Large intestine (tissue), 3 donors: Measurements from ENCODE around the gene RGP1. TPM values are rescaled to one million over a fixed set of nuclear protein-coding genes. Genes with fewer than 3 reads are reported as not detected.

ENCODE experiments used
- DNase-seq, 2 donors: peaks; one replicate each; pipeline versions ENCODE4 v3.0.0 to v3.0.0-alpha.2; 2013
- H3K27ac ChIP-seq: one replicate; pipeline ENCODE4 v1.5.1; 2013; ENCODE audit warnings: low read length
- H3K27me3 ChIP-seq: 2 replicates; pipeline ENCODE4 v1.6.1; 2013; ENCODE audit warnings: low read length; ENCODE audit not compliant: control insufficient read depth, insufficient read depth
- H3K36me3 ChIP-seq: 2 replicates; pipeline ENCODE4 v1.6.1; 2013; ENCODE audit warnings: low read length; ENCODE audit not compliant: control insufficient read depth, insufficient read depth
- H3K4me1 ChIP-seq: one replicate; pipeline ENCODE4 v1.6.1; 2013; ENCODE audit warnings: low read length; ENCODE audit not compliant: control insufficient read depth, insufficient read depth
- H3K4me3 ChIP-seq: one replicate; pipeline ENCODE4 v1.5.1; 2013; ENCODE audit warnings: low read length
- H3K9me3 ChIP-seq: one replicate; pipeline ENCODE4 v1.6.1; 2013; ENCODE audit warnings: mild to moderate bottlenecking, low read depth, low read length, moderate library complexity; ENCODE audit not compliant: control insufficient read depth
- WGBS: methylation state at CpG from one replicate; pipeline ENCODE4 v1.1.5; 2013; ENCODE audit warnings: low lambda C conversion rate; ENCODE audit not compliant: insufficient coverage; 5-methylcytosine and 5-hydroxymethylcytosine counted together
- polyA plus RNA-seq: library from polyadenylated mRNA; unstranded; fragments of 120-200 nt; gene quantifications from one replicate; pipeline ENCODE4 v1.2.1, GENCODE V29; 2013

The RGP1 gene
- polyA plus RNA-seq, 1 donor = 17.2 TPM

DNA sequence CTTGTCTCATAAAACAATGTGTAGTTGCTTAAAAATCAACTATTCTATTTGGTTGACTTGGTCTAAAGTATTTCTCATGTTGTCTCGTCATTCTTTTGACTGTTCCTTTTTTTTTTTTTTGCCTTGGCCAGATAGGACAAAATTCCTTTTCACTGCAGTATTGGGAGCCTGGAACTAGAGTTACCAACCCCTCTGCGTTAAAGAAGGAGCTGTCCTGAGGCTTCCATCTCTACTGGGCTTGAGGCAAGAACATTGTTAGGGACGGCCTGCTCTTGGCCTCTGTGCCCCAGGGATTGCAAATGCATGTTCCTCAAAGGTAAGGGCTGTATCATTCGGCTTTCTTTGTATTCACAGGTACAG lies 40.9 kb downstream of the RGP1 start:
- Histone ChIP-seq H3K36me3 (peaks cover 11% of the 10 kb centered on the region), H3K27me3 (no peaks in the 10 kb centered on the region), H3K4me3 (no peak overlapping the region), H3K4me1 (peaks cover 7% of the 10 kb centered on the region), H3K27ac (no peak overlapping the region), H3K9me3 (no peaks in the 10 kb centered on the region)
- no peak for DNase-seq
- WGBS = 50% methylated on average over 1 of the region's 4 CpGs

DNA sequence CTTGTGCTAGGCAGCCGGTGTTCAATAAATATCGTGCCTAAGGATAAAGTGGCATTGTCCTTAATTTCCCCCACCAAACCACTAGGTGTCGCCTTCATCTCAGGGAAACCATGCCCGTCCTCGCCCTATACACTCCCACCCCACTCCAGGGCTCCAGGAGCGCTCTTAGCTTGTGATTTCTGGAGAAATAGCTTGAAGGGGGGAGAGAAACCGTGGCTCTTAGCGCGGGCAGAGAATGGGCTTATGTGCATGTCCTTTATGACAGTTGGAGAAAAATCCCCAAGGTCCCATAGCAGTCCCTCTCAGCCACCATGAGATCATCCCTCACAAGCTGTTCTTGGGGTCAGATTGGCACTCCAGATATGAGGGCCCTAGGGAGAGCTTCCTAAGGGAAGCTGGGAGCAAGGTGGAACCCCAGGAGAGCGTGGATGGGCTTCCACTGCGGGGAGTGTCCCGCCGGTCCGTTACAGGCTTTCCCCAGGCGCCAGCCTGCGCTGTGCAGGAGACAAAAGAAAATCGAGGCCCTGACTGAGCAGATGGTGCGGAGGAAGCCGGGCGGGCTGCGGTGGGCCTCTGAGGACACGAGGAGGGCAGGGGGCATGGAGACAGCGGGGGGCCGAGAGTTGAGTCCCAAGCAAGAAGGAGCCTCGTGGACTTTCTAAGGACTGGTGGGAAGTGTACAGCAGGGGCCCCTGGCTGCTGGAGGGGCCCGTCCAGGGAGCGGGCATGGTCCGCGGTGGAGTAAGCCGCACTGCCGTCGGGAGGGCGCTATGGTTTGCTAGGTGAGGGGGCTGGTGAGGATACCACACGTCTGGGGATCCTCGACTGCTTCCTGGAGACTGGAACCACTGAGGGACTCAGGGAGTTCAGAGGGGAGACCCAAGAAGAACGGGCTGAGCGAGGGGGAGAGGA lies 41.6 kb downstream of the RGP1 start:
- DNase-seq = peak; percentile 58 to 69
- WGBS = 0% methylated on average over 1 of the region's 37 CpGs
- no peaks in the 10 kb centered on the region for H3K27me3 ChIP-seq
- peaks cover 7% of the 10 kb centered on the region for H3K4me1 ChIP-seq
- peaks cover 9% of the 10 kb centered on the region for H3K36me3 ChIP-seq
- H3K4me3 ChIP-seq = no peak overlapping the region
- no peaks in the 10 kb centered on the region for H3K9me3 ChIP-seq
- peak overlapping the region; percentile 13 for H3K27ac ChIP-seq

DNA sequence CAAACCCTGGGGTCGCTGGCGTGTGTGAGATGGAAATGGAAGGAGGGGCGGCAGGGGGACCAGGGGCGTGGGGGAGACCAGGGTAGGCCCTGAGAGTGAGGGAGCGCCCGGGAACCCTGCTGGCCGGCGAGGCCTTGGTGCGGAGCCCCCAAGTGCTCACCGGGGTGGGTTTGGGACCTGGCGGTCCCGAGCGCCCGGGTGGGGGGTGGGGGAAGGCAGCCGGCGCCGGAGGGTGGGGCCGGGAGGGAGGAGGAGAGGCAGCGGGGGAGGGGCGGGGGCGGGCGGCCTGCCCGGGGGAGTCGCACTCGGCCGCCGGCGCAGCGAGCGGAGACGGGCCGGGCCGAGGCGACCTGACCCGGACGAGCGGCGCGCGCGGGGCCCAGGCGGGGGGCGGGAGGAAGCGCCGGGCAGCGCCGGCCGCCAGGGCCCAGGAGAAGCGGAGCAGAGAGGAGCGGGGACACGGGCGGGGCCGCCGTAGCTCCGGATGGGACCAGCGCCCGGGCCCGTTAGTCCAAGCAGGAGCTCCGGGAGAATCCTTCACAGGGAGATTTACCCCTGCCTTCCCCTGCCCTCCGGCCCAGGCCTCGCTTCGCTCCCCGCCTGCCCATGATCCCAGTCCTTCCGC lies 42.3 kb downstream of the RGP1 start, which contains the start of gene NPR2:
NPR2 (plus strand) TSS at position 295 of the 625 bp plus-strand sequence. CDS start 818 bp downstream, outside the sequence.
- Histone ChIP-seq H3K36me3 (peaks cover 9% of the 10 kb centered on the region), H3K27ac (peak within 1 kb of the TSS; percentile 13), H3K27me3 (no peaks in the 10 kb centered on the region), H3K4me3 (peak within 1 kb of the TSS; percentile 42), H3K9me3 (no peaks in the 10 kb centered on the region), H3K4me1 (peaks cover 7% of the 10 kb centered on the region)
- peak in 1 of 2 donors; percentile 39 for DNase-seq
- no CpG with 5 or more reads among the region's 64 CpGs for WGBS

DNA sequence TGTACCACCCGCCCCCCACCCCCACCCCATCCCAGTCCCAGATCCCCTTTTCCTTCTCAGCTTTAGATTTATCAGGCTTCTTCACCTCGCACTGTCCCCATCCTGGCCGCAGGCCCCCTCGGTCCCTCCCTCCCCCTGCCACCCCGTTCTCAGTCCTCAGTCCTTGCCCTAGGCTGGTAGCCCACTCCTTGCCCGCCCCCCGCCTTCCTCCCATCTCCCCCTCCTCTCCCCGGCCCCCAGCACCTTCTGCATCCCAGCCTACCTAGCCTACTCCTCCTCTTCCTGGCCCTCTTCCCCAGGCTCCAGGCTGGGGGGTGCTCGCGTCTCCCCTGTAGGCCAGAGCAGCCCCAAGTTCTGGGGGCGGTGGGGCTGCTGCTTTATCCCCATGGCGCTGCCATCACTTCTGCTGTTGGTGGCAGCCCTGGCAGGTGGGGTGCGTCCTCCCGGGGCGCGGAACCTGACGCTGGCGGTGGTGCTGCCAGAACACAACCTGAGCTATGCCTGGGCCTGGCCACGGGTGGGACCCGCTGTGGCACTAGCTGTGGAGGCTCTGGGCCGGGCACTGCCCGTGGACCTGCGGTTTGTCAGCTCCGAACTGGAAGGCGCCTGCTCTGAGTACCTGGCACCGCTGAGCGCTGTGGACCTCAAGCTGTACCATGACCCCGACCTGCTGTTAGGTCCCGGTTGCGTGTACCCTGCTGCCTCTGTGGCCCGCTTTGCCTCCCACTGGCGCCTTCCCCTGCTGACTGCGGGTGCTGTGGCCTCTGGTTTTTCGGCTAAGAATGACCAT lies 43.1 kb downstream of the RGP1 start:
- Histone ChIP-seq H3K4me3 (peak overlapping the region; percentile 42), H3K4me1 (peaks cover 7% of the 10 kb centered on the region), H3K27me3 (no peaks in the 10 kb centered on the region), H3K36me3 (peaks cover 7% of the 10 kb centered on the region), H3K9me3 (no peaks in the 10 kb centered on the region), H3K27ac (no peak overlapping the region)
- no CpG with 5 or more reads among the region's 34 CpGs for WGBS
- no peak for DNase-seq

DNA sequence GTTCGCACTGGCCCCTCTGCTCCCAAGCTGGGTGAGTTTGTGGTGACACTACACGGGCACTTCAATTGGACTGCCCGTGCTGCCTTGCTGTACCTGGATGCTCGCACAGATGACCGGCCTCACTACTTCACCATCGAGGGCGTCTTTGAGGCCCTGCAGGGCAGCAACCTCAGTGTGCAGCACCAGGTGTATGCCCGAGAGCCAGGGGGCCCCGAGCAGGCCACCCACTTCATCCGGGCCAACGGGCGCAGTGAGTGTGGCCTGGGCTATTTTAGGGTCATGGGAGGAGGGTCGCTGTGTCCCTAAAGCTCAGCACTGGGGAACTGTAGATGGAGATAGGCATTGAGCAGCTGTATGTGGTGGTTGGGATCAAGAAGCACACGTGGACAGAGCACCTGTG lies 43.7 kb downstream of the RGP1 start:
- H3K4me3 ChIP-seq = no peak overlapping the region
- no peaks in the 10 kb centered on the region for H3K27me3 ChIP-seq
- no peaks in the 10 kb centered on the region for H3K9me3 ChIP-seq
- H3K4me1 ChIP-seq = peaks cover 7% of the 10 kb centered on the region
- H3K36me3 ChIP-seq = peaks cover 5% of the 10 kb centered on the region
- no peak overlapping the region for H3K27ac ChIP-seq
- DNase-seq = no peak
- WGBS = no CpG with 5 or more reads among the region's 14 CpGs

DNA sequence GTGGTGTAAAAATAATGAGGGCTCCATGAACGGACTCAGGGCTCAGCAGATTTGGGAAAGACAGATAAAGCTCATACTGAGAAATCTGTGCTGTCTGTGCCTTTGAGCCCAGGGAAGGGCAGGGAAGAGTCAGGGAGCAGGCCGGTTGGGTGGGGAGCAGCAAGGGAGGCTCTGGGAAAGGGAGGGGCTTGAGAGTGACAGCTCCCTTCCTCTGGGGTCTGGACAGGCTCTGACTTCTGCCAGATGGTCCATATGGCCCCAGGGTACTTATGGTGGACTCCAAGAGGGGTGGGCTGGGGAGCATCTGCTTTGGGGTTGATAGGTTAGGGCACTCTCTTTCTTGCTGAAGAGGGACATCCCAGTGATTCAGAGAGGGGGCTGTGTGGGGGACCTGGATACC lies 44.4 kb downstream of the RGP1 start:
- H3K27ac ChIP-seq = no peak overlapping the region
- H3K4me1 ChIP-seq = peaks cover 7% of the 10 kb centered on the region

DNA sequence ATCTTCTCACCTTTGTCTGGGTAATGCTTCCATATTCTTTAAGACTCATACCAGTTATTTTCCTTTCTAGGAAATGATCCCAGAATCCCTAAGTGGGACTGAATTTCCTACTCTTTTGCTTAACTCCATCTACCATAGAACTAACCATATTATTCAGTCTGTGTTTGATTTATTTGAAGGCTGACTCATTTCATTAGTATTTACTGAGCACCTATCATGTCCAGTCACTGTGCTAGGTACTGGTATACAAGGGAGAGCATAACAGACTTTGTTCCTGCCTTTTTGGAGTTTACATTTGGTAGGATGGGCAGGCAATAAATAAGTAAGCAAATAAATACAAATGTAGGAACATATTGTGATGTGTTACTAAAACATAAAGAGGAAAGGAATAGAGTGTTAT lies 46.6 kb downstream of the RGP1 start:
- H3K4me1 ChIP-seq = peaks cover 3% of the 10 kb centered on the region
- no peaks in the 10 kb centered on the region for H3K9me3 ChIP-seq
- H3K27ac ChIP-seq = no peak overlapping the region
- DNase-seq = no peak
- peaks cover 16% of the 10 kb centered on the region for H3K36me3 ChIP-seq
- no peak overlapping the region for H3K4me3 ChIP-seq
- no peaks in the 10 kb centered on the region for H3K27me3 ChIP-seq

More for the DNA sequence above, 44.4 kb downstream of the RGP1 start:
- Histone ChIP-seq H3K4me3 (no peak overlapping the region), H3K36me3 (peaks cover 5% of the 10 kb centered on the region), H3K27me3 (no peaks in the 10 kb centered on the region), H3K9me3 (no peaks in the 10 kb centered on the region)
- WGBS = no CpG with 5 or more reads among the region's 2 CpGs
- DNase-seq = no peak

DNA sequence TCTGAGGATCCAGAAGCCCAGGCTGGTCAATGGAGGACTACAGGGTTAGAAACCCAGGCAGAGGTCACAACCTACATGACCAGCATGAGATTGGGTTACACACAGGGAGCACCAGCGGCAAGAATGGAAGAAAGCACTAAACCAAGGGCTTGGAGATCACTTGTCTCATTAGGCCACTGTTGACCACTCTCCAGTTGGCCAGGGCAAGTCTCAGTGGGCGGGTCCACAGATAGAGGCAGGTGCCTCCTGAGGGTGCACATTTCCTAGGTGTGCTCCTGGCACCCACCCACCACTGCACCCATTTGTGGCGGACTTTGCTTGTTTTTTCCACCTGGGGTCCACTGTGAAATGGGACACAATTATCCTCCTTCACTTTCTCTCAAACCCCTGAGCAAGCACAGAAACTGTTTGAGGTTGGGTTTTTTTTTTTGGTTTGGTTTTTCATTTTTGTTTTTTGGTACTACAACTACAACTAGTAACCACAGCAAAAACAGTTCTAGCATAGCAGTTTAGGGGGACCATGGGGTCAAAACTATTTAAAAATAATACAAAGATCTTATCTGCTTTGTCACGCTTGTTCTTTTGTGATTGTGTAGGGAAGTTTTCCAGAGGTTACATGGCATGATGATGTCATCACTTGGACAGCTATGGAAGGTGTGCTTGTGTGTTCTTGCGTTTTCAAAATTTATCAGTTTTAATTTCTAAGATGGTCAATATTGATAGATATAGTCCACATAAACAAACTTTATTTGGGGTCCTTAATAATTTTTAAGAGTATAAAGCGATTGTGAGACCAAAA lies 48.4 kb downstream of the RGP1 start:
- H3K36me3 ChIP-seq = peaks cover 32% of the 10 kb centered on the region
- no peak for DNase-seq
- no peaks in the 10 kb centered on the region for H3K4me1 ChIP-seq
- 88% methylated on average over 2 of the region's 6 CpGs for WGBS
- H3K27ac ChIP-seq = no peak overlapping the region
- no peaks in the 10 kb centered on the region for H3K9me3 ChIP-seq
- no peak overlapping the region for H3K4me3 ChIP-seq
- no peaks in the 10 kb centered on the region for H3K27me3 ChIP-seq

DNA sequence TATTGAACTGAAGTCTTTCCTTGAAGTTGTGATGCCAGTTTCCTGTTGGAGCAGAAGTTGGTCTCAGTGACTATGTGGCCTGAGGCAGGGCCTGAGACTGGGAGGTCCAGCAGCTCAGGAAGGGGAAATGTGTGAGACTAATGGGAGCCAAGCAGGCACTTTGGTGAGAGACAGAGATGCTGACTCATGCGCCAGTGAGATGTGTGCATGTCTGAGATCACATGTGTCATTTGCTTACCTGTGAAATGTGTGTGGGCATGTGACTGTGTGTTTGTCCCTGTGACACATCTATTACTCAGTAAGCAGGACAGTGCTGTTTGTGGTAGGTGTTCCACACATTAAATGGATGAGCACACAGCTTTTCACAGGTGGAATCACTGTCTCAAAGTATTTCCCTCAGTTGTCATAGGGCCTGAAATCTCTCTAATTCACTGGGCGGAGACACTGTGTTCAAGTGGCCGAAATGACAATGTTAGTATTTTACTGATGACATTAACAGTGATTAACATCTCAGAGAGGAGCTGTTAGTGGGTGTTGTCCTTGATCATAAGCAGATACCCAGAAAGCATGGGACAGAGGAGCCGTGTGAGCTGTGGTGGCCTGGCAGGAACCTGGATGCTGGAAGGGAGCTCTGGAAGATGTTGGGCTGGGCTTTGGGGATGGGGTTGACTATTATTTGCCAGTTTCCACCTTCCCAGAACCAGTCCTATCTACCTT lies 49.7 kb downstream of the RGP1 start:
- Histone ChIP-seq H3K27me3 (no peaks in the 10 kb centered on the region), H3K27ac (no peak overlapping the region), H3K9me3 (no peaks in the 10 kb centered on the region), H3K36me3 (peaks cover 35% of the 10 kb centered on the region), H3K4me1 (no peaks in the 10 kb centered on the region), H3K4me3 (no peak overlapping the region)
- WGBS = no CpG with 5 or more reads among the region's 4 CpGs
- peak in 1 of 2 donors; percentile 9 for DNase-seq
